Smooth muscle cell (in vitro differentiated cells): ENCODE data around the gene ATAD2B. TPM values are rescaled to one million over a fixed set of nuclear protein-coding genes. Genes with fewer than 3 reads are reported as not detected.
"Not testable (repeated sequence)": the region's sequence is repeated elsewhere in the genome, so short reads cannot be mapped to it uniquely, and the experiment has no call there.

Experiments
- DNase-seq: peaks from one replicate; lab custom pipeline; 2025; ENCODE audit not compliant: unreplicated experiment; lab: John Stamatoyannopoulos, UW
- H2AFZ ChIP-seq: fragments of 200-600 bp; sonication (generic); 2 replicates; pipeline ENCODE4 v1.6.0; 2016; ENCODE audit warnings: antibody characterized with exemption, low read depth, mild to moderate bottlenecking
- H3F3A ChIP-seq: fragments of 200-600 bp; sonication (generic); 2 replicates; pipeline ENCODE4 v1.6.0; 2017; ENCODE audit warnings: antibody characterized with exemption, low read depth
- H3K27ac ChIP-seq: fragments of 200-600 bp; sonication (generic); 2 replicates; pipeline ENCODE4 v1.5.1; 2016; ENCODE audit warnings: low read depth, mild to moderate bottlenecking
- H3K27me3 ChIP-seq: fragments of 200-600 bp; sonication (generic); 2 replicates; pipeline ENCODE4 v1.6.1; 2016; ENCODE audit warnings: low read depth, mild to moderate bottlenecking
- H3K36me3 ChIP-seq: fragments of 200-600 bp; sonication (generic); 2 replicates; pipeline ENCODE4 v1.5.1; 2016; ENCODE audit warnings: low read depth
- H3K4me1 ChIP-seq: fragments of 200-600 bp; sonication (generic); 2 replicates; pipeline ENCODE4 v1.5.1; 2016; ENCODE audit warnings: low read depth
- H3K4me2 ChIP-seq: fragments of 200-600 bp; sonication (generic); 2 replicates; pipeline ENCODE4 v1.6.0; 2016; ENCODE audit warnings: mild to moderate bottlenecking
- H3K4me3 ChIP-seq: fragments of 200-600 bp; sonication (generic); 2 replicates; pipeline ENCODE4 v1.5.1; 2016; ENCODE audit warnings: mild to moderate bottlenecking
- H3K79me2 ChIP-seq: fragments of 200-600 bp; sonication (generic); 2 replicates; pipeline ENCODE4 v1.6.0; 2016; ENCODE audit warnings: low read depth, mild to moderate bottlenecking
- H3K9ac ChIP-seq: fragments of 200-600 bp; sonication (generic); 2 replicates; pipeline ENCODE4 v1.6.0; 2016; ENCODE audit warnings: low read depth
- H3K9me3 ChIP-seq: fragments of 200-600 bp; sonication (generic); replicated peaks from 2 replicates; pipeline ENCODE4 v1.5.1; 2016; ENCODE audit warnings: low read depth
- H4K20me1 ChIP-seq: fragments of 200-600 bp; sonication (generic); 2 replicates; pipeline ENCODE4 v1.6.0; 2016; ENCODE audit warnings: low read depth
- WGBS: methylation state at CpG from one replicate; pipeline ENCODE4 v1.1.7; 2016; ENCODE audit warnings: low lambda C conversion rate; 5-methylcytosine and 5-hydroxymethylcytosine counted together
- polyA plus RNA-seq: library from polyadenylated mRNA; unstranded; fragments of >200 nt; fragmentation: Nextera tagmentation; extraction: Ambion mirVana; gene quantifications from 2 replicates; pipeline ENCODE4 v1.2.1, GENCODE V29; 2016
- total RNA-seq: library from RNA; depleted of rRNA; stranded (reverse); fragments of >200 nt; gene quantifications from 2 replicates; pipeline ENCODE4 v1.2.3, GENCODE V29; 2014
- TF ChIP-seq, protein P1 (sequence below): fragments of 200-600 bp; sonication (generic); IDR thresholded peaks from 2 replicates; pipeline ENCODE4 v1.5.1; 2017; ENCODE audit warnings: borderline replicate concordance, mild to moderate bottlenecking, antibody characterized with exemption; ENCODE audit not compliant: insufficient read depth, poor library complexity, severe bottlenecking

ATAD2B gene
- total and polyA plus RNA-seq, 2 experiments from 2014 or later: 6.2 to 17.5 TPM

- no peak overlapping the region for H2AFZ ChIP-seq
- no peaks in the 10 kb centered on the region for H3K4me1 ChIP-seq
- no peaks in the 10 kb centered on the region for H3K79me2 ChIP-seq
- no peak overlapping the region for H3K4me3 ChIP-seq
- H3K27me3 ChIP-seq: no peaks in the 10 kb centered on the region
- no peaks in the 10 kb centered on the region for H3K9me3 ChIP-seq
- no peaks in the 10 kb centered on the region for H4K20me1 ChIP-seq
- H3F3A ChIP-seq: no peaks in the 10 kb centered on the region
- TF ChIP-seq, protein P1, sequence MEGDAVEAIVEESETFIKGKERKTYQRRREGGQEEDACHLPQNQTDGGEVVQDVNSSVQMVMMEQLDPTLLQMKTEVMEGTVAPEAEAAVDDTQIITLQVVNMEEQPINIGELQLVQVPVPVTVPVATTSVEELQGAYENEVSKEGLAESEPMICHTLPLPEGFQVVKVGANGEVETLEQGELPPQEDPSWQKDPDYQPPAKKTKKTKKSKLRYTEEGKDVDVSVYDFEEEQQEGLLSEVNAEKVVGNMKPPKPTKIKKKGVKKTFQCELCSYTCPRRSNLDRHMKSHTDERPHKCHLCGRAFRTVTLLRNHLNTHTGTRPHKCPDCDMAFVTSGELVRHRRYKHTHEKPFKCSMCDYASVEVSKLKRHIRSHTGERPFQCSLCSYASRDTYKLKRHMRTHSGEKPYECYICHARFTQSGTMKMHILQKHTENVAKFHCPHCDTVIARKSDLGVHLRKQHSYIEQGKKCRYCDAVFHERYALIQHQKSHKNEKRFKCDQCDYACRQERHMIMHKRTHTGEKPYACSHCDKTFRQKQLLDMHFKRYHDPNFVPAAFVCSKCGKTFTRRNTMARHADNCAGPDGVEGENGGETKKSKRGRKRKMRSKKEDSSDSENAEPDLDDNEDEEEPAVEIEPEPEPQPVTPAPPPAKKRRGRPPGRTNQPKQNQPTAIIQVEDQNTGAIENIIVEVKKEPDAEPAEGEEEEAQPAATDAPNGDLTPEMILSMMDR: no peak
- H3K27ac ChIP-seq: no peak overlapping the region
- no peak overlapping the region for H3K4me2 ChIP-seq
- no peak for DNase-seq
- H3K9ac ChIP-seq: no peak overlapping the region
- no peaks in the 10 kb centered on the region for H3K36me3 ChIP-seq
These were observed 181.2 kb downstream of the ATAD2B start for GRCh38 chr2:23745726-23746105.

GRCh38 chr2:23745068-23745725 lies 181.7 kb downstream of the ATAD2B start:
- WGBS: 91% methylated on average over 8 of the region's 8 CpGs
- H3K4me1 ChIP-seq: no peaks in the 10 kb centered on the region
- no peak for DNase-seq
- TF ChIP-seq, protein P1: no peak
- no peak overlapping the region for H3K4me3 ChIP-seq
- H3K9me3 ChIP-seq: no peaks in the 10 kb centered on the region
- no peaks in the 10 kb centered on the region for H4K20me1 ChIP-seq
- H3K9ac ChIP-seq: no peak overlapping the region
- H2AFZ ChIP-seq: no peak overlapping the region
- no peaks in the 10 kb centered on the region for H3K36me3 ChIP-seq
- H3K27me3 ChIP-seq: no peaks in the 10 kb centered on the region
- no peaks in the 10 kb centered on the region for H3F3A ChIP-seq
- no peak overlapping the region for H3K27ac ChIP-seq
- no peaks in the 10 kb centered on the region for H3K79me2 ChIP-seq
- H3K4me2 ChIP-seq: no peak overlapping the region

DNA sequence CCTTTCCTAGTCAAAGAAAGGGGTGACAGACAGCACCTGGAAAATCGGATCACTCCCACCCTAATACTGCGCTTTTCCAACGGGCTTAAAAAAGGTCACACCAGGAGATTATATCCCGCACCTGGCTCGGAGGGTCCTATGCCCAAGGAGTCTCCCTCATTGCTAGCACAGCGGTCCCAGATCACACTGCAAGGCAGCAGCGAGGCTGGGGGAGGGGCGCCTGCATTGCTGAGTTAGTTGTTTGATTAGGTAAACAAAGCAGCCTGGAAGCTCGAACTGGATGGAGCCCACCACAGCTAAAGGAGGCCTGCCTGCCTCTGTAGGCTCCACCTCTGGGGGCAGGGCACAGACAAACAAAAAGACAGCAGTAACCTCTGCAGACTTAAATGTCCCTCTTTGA lies 190.1 kb downstream of the ATAD2B start:
- H3K9ac ChIP-seq, H3K9me3 ChIP-seq, H3K79me2 ChIP-seq, H3K27me3 ChIP-seq, H3K36me3 ChIP-seq, H3K27ac ChIP-seq, H3K4me1 ChIP-seq, H4K20me1 ChIP-seq, H3K4me2 ChIP-seq, DNase-seq, H2AFZ ChIP-seq, H3K4me3 ChIP-seq, H3F3A ChIP-seq: not testable (repeated sequence)
- 95% methylated on average over 9 of the region's 9 CpGs for WGBS

GRCh38 chr2:23734416-23734815 lies 192.5 kb downstream of the ATAD2B start:
- no peak overlapping the region for H3K9ac ChIP-seq
- no peaks in the 10 kb centered on the region for H3K9me3 ChIP-seq
- H3F3A ChIP-seq: no peaks in the 10 kb centered on the region
- H3K79me2 ChIP-seq: no peaks in the 10 kb centered on the region
- H3K4me3 ChIP-seq: no peak overlapping the region
- H2AFZ ChIP-seq: no peak overlapping the region
- WGBS: 83% methylated on average over 3 of the region's 3 CpGs
- DNase-seq: no peak
- no peaks in the 10 kb centered on the region for H4K20me1 ChIP-seq
- TF ChIP-seq, protein P1: no peak
- H3K4me1 ChIP-seq: no peaks in the 10 kb centered on the region
- H3K4me2 ChIP-seq: no peak overlapping the region
- H3K27me3 ChIP-seq: no peaks in the 10 kb centered on the region
- no peaks in the 10 kb centered on the region for H3K36me3 ChIP-seq
- no peak overlapping the region for H3K27ac ChIP-seq

DNA sequence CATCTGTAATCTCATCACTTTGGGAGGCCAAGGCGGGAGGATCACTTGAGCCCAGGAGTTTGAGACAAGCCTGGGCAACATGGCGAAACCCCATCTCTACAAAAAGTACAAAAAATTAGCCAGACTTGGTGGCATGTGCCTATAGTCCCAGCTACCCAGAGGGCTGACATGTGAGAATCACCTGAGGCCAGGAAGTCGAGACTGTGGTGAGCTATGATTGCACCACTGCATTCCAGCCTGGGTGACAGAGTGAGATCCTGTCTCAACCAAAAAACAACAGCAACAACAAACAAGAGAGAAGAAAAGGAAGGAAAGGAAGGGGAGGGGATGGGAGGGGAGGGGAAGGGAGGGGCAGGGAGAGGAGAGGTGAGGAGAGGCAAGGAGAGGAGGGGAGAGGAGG lies 203.9 kb downstream of the ATAD2B start:
- not testable (repeated sequence) for H3K9ac ChIP-seq, H3K27me3 ChIP-seq, H3K79me2 ChIP-seq, H3K4me2 ChIP-seq, H3K4me3 ChIP-seq, H3F3A ChIP-seq, H2AFZ ChIP-seq, H3K4me1 ChIP-seq, DNase-seq, H3K9me3 ChIP-seq, H3K27ac ChIP-seq
- 88% methylated on average over 3 of the region's 3 CpGs for WGBS
- Histone ChIP-seq H3K36me3 (peaks cover 13% of the 10 kb centered on the region), H4K20me1 (peaks cover 10% of the 10 kb centered on the region)
